A549 (cell line): Measurements from ENCODE around the gene EEFSEC.

Source experiments
- CHD4 ChIP-seq: fragments of 200-600 bp; sonication (generic); IDR thresholded peaks from 2 replicates; pipeline ENCODE4 v1.6.1; 2016; ENCODE audit warnings: antibody characterized with exemption, mild to moderate bottlenecking, borderline replicate concordance
- EP300 ChIP-seq, 2 experiments: fragments of >200 bp; sonication (Bioruptor Twin); formaldehyde crosslinking; IDR thresholded peaks; 2 replicates in 1 of 2; 3 replicates in 1 of 2; pipeline ENCODE4 v1.6.1; 2016 to 2017
- MAFK ChIP-seq: fragments of 450-650 bp; IDR thresholded peaks from 2 replicates; pipeline ENCODE4 v1.6.1; 2014; ENCODE audit not compliant: partially characterized antibody
- MAZ ChIP-seq: fragments of 150-350 bp; IDR thresholded peaks from 2 replicates; pipeline ENCODE4 v1.6.1; 2014; ENCODE audit warnings: antibody characterized with exemption, low read depth, low read length, borderline replicate concordance
- NPAS2 ChIP-seq: fragments of 250-450 bp; sonication (Bioruptor Pico); IDR thresholded peaks from 2 replicates; pipeline ENCODE4 v1.8.0; 2022; ENCODE audit warnings: mild to moderate bottlenecking, moderate library complexity, borderline replicate concordance
- PHF8 ChIP-seq: fragments of 200-600 bp; sonication (generic); IDR thresholded peaks from 2 replicates; pipeline ENCODE4 v1.6.1; 2016; ENCODE audit warnings: low read depth, mild to moderate bottlenecking, antibody characterized with exemption, moderate library complexity, borderline replicate concordance
- POLR2A ChIP-seq: IDR thresholded peaks from 2 replicates; pipeline ENCODE4 v1.6.1; 2012; ENCODE audit warnings: mild to moderate bottlenecking, low read length
- RAD21 ChIP-seq, 2 experiments: fragments of >200 bp in 1 of 2; sonication (Bioruptor Twin) in 1 of 2; formaldehyde crosslinking in 1 of 2; IDR thresholded peaks in 1 of 2; conservative IDR thresholded peaks in 1 of 2; 2 replicates in 1 of 2; 3 replicates in 1 of 2; pipeline ENCODE4 v1.6.1; 2012 to 2018; ENCODE audit warnings: inconsistent platforms in 1 of 2
- TF ChIP-seq, protein P1 (sequence below): fragments of 450-650 bp; IDR thresholded peaks from 2 replicates; pipeline ENCODE4 v1.6.1; 2014; ENCODE audit warnings: antibody characterized with exemption
- TF ChIP-seq, protein P2 (sequence below): fragments of >200 bp; sonication (Bioruptor Twin); formaldehyde crosslinking; IDR thresholded peaks from 3 replicates; pipeline ENCODE4 v1.5.1; 2016
- TF ChIP-seq, protein P3 (sequence below): IDR thresholded peaks from 2 replicates; pipeline ENCODE4 v1.6.1; 2012
- TF ChIP-seq, protein P4 (sequence below): fragments of 200-600 bp; sonication (generic); IDR thresholded peaks from 2 replicates; pipeline ENCODE4 v1.6.1; 2016; ENCODE audit warnings: antibody characterized with exemption, mild to moderate bottlenecking, moderate library complexity
- TF ChIP-seq, protein P5 (sequence below): IDR thresholded peaks from 2 replicates; pipeline ENCODE4 v1.6.1; 2012

DNA sequence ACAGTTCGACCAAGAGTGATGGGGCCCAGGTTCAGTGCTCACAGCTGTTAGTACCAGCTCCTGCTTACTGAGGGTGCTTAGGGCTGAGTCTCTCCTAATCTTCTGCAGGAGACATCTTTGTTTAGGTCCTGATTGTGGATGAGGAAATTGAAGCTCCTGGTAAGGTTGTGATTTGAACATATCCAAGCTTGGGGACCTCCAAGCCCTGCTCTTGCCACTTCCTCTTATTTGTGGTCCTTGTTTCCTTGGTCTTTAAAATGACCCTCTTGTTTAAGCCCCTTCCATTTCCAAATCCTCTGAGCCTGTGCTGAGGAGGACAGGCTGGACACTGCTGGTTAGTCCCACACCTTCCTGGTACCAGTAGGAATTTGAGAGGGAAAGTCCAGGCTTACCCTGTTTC, 87.0 kb downstream of the EEFSEC start:
- TF ChIP-seq CHD4: no peak
- TF ChIP-seq, protein P1, sequence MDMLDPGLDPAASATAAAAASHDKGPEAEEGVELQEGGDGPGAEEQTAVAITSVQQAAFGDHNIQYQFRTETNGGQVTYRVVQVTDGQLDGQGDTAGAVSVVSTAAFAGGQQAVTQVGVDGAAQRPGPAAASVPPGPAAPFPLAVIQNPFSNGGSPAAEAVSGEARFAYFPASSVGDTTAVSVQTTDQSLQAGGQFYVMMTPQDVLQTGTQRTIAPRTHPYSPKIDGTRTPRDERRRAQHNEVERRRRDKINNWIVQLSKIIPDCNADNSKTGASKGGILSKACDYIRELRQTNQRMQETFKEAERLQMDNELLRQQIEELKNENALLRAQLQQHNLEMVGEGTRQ: no peak
- TF ChIP-seq, protein P2, sequence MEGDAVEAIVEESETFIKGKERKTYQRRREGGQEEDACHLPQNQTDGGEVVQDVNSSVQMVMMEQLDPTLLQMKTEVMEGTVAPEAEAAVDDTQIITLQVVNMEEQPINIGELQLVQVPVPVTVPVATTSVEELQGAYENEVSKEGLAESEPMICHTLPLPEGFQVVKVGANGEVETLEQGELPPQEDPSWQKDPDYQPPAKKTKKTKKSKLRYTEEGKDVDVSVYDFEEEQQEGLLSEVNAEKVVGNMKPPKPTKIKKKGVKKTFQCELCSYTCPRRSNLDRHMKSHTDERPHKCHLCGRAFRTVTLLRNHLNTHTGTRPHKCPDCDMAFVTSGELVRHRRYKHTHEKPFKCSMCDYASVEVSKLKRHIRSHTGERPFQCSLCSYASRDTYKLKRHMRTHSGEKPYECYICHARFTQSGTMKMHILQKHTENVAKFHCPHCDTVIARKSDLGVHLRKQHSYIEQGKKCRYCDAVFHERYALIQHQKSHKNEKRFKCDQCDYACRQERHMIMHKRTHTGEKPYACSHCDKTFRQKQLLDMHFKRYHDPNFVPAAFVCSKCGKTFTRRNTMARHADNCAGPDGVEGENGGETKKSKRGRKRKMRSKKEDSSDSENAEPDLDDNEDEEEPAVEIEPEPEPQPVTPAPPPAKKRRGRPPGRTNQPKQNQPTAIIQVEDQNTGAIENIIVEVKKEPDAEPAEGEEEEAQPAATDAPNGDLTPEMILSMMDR: no peak
- no peak for TF ChIP-seq NPAS2 (CRISPR knock-in tag)
- no peak for TF ChIP-seq EP300 (IDR thresholded peaks at IDR 0.05)
- no peak for TF ChIP-seq MAFK
- TF ChIP-seq, protein P3, sequence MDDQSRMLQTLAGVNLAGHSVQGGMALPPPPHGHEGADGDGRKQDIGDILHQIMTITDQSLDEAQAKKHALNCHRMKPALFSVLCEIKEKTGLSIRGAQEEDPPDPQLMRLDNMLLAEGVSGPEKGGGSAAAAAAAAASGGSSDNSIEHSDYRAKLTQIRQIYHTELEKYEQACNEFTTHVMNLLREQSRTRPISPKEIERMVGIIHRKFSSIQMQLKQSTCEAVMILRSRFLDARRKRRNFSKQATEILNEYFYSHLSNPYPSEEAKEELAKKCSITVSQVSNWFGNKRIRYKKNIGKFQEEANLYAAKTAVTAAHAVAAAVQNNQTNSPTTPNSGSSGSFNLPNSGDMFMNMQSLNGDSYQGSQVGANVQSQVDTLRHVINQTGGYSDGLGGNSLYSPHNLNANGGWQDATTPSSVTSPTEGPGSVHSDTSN: no peak
- no peak for TF ChIP-seq POLR2A
- no peak for TF ChIP-seq PHF8
- TF ChIP-seq RAD21 (conservative IDR thresholded peaks at IDR 0.05 in 1 of 2, IDR thresholded peaks at IDR 0.05 in 1 of 2): no peak
- TF ChIP-seq, protein P4, sequence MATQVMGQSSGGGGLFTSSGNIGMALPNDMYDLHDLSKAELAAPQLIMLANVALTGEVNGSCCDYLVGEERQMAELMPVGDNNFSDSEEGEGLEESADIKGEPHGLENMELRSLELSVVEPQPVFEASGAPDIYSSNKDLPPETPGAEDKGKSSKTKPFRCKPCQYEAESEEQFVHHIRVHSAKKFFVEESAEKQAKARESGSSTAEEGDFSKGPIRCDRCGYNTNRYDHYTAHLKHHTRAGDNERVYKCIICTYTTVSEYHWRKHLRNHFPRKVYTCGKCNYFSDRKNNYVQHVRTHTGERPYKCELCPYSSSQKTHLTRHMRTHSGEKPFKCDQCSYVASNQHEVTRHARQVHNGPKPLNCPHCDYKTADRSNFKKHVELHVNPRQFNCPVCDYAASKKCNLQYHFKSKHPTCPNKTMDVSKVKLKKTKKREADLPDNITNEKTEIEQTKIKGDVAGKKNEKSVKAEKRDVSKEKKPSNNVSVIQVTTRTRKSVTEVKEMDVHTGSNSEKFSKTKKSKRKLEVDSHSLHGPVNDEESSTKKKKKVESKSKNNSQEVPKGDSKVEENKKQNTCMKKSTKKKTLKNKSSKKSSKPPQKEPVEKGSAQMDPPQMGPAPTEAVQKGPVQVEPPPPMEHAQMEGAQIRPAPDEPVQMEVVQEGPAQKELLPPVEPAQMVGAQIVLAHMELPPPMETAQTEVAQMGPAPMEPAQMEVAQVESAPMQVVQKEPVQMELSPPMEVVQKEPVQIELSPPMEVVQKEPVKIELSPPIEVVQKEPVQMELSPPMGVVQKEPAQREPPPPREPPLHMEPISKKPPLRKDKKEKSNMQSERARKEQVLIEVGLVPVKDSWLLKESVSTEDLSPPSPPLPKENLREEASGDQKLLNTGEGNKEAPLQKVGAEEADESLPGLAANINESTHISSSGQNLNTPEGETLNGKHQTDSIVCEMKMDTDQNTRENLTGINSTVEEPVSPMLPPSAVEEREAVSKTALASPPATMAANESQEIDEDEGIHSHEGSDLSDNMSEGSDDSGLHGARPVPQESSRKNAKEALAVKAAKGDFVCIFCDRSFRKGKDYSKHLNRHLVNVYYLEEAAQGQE: no peak
- no peak for TF ChIP-seq MAZ
- TF ChIP-seq, protein P5, sequence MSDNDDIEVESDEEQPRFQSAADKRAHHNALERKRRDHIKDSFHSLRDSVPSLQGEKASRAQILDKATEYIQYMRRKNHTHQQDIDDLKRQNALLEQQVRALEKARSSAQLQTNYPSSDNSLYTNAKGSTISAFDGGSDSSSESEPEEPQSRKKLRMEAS: no peak
